ENCODE data around the gene CHMP1A.

- TF ChIP-seq POLR2AphosphoS5 (IDR thresholded peaks at IDR 0.05) (peak; percentile 95 to 96 (median 96)), CTCF (IDR thresholded peaks at IDR 0.05 in 8 of 11, conservative IDR thresholded peaks at IDR 0.05 in 3 of 11) (peak in 3 of 11 experiments; percentile 13 to 32 (median 27)), POLR2A (IDR thresholded peaks at IDR 0.05) (peak in 1 of 3 donors; percentile 54)
These were observed 29.1 kb upstream of the CHMP1A start, which contains the start of gene CDK10 for GRCh38 chr16:89686520-89687091.
